Stimulated activated CD4-positive, alpha-beta T cell treated with anti-CD3 and anti-CD28 coated beads, Interleukin-12 subunit alpha, Interleukin-12 subunit beta, amount 100 ng/mL, for 48 hours (primary cell): Measurements from ENCODE around the gene DNHD1.

ENCODE experiments used
- DNase-seq, 3 donors: peaks; one replicate each; pipeline ENCODE4 v3.0.0-alpha.2; 2020; ENCODE audit warnings: low read depth in 2 of 3, low spot score in 1 of 3

DNHD1 gene

DNA sequence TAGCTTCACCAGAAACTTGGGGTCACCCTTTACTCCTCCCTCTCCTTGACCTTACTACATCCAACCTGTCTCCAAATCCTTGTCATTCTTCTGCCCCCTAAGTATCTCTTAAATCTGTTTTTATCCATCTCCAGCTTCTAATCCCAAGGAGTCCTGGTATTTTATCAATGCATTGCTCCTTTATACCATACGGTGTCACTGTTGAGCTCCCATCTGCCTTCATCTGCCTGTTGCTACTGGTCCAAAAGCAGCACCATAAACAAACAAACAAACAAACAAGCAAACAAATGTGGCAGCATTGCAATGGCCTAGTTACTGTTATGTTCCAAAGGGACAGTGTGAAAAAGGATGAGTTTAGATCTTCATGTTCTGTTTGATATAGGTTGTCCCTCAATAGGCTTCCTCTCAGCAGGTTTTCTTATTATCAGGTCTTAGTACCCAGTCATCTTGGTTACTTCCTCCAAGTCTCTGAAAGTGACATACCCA is 34.2 kb downstream of the DNHD1 start:
- DNase-seq, result peak in 1 of 3 donors; percentile 22

DNA sequence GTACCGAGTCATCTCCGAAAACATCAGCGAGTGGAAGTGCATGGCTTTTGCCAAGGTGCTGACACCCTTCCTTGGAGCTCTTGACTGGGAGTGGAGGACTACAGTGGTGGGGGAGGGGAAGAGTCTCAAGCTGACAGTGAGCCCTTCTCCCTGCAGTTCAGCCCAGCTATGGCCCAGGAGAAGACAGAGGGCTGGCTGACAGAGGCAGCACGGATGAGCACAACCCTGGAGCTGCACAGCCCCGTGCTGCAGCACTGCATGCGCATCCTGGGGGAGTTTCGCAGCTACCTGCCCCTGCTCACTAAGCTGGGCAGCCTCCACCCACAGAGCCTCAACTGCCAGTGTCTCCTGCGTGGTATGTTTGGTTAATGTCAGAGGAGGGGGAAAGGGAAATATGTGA is 41.4 kb downstream of the DNHD1 start:
- no peak for DNase-seq

DNA sequence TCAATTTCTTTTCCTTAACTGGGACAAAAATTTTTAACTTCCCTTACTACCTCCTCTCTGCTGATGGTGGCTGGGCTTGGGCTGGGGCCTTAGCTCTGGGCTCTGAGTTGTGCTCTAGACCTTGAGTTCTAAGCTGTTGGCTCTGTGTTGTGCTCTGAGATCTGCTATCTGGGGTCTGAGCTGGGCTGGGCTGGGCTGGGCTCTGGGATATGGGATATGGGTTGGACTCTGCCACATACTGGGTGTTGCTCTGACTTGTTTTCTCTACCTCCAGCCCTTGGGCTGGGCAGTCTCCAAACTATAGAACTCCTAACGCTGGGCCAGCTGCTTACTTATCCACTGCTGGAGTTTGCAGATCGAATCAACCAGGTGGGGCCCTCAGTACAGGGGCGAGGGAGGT is 41.9 kb downstream of the DNHD1 start:
- DNase-seq, result no peak

- no peak for DNase-seq
Observed at GRCh38 chr11:6539748-6540268, 42.7 kb downstream of the DNHD1 start.

DNA sequence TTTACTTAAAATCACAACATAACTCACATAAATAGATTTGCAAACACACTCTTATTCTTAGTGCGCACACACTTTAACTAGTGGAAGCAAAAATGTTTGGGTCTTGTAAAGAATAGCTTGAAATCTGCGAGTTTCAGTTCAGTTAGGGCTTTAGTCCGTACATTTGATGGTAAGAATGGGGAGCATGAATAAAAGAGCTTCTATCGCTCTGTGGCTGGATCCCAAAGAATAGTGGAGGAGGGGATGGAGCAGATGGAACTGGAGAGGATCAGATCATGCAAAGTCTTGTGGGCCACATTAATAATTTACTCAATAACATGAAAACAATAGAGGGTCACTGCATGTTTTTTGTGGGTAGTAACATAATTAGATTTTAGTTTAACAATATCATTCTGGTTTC is 44.3 kb downstream of the DNHD1 start:
- no peak for DNase-seq

- no peak for DNase-seq
Observed at GRCh38 chr11:6542727-6543126, 45.6 kb downstream of the DNHD1 start.

- no peak for DNase-seq
Observed at GRCh38 chr11:6544921-6545850, 48.1 kb downstream of the DNHD1 start.

GRCh38 chr11:6545917-6546605 is 49.0 kb downstream of the DNHD1 start:
- DNase-seq, result no peak

GRCh38 chr11:6546735-6547134 is 49.7 kb downstream of the DNHD1 start:
- DNase-seq, result no peak

GRCh38 chr11:6547177-6547576 is 50.1 kb downstream of the DNHD1 start:
- no peak for DNase-seq

- no peak for DNase-seq
Observed at GRCh38 chr11:6548121-6548520, 51.0 kb downstream of the DNHD1 start.

DNA sequence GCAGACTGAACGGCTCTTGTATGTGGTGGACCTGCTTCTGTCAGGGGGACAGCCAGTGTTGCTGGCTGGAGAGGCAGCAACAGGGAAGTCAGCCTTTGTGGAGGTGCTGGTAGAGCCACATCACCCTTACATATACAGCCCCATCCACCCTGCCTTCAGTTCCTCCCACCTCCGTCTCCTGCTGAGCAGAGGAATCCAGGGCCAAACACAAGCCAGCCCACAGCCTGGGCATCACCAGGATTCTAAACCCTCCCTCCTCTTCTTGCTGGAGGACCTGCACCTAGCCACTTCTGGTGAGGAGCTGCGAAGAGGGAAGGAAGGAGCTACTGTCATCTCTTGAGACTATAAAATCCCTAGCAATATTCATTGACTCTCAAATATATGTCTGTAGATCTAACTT is 51.6 kb downstream of the DNHD1 start:
- no peak for DNase-seq

DNA sequence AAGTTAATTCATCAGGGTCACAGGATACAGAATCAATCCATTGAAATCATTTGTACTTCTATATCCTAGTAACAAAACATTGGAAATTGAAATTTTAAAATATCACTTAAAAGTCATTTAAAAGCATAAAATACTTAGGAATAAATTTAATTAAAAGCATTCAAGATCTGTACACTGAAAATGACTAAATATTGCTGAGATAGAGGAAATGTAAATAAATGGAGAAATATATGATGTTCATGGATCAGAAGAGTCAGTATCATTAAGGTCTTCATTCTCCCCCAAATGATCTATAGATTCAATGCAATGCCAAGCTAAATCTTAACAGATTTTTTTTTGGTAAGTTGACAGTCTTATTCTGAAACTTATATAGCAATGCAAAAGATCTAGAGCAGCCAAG is 56.6 kb downstream of the DNHD1 start:
- DNase-seq, result no peak

GRCh38 chr11:6554828-6555706 is 58.0 kb downstream of the DNHD1 start:
- DNase-seq, result no peak

DNA sequence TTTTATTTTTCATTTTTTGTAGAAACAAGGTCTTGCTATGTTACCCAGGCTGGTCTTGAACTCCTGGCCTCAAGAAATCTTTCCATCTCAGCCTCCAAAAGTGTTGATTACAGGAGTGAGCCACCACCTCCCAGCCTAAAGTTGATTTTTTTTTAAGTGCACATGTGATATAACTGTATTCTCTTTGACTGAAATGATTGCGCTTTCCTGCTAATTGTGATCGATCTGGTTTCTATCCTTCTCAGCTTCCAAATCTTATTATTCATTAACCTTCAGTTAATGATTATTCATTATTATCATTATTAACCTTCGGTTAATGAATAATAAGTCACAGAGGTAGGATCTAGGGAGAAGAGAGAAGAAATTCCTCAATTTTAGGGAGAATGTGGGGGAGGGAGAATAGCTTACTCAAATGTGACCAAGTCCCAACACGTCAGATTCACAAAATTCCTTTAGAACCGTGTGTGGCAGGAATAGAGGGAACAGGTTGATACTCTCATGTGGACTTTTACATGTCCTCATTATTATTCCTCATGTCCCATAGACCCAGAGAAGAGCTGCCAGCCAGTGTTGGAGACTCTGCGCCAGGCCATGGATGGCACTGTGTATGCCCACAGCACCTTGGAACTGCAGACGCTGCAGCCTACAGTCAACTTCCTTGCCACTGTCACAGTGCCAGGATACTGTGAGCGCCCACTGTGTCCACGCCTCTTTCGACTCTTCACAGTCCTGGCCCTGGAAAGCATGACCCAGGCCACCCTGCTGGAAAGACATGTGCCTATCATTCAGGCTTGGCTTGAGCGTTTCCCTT is 59.3 kb downstream of the DNHD1 start:
- no peak for DNase-seq

- DNase-seq, result no peak
Observed at GRCh38 chr11:6557063-6557462, 60.0 kb downstream of the DNHD1 start.

DNA sequence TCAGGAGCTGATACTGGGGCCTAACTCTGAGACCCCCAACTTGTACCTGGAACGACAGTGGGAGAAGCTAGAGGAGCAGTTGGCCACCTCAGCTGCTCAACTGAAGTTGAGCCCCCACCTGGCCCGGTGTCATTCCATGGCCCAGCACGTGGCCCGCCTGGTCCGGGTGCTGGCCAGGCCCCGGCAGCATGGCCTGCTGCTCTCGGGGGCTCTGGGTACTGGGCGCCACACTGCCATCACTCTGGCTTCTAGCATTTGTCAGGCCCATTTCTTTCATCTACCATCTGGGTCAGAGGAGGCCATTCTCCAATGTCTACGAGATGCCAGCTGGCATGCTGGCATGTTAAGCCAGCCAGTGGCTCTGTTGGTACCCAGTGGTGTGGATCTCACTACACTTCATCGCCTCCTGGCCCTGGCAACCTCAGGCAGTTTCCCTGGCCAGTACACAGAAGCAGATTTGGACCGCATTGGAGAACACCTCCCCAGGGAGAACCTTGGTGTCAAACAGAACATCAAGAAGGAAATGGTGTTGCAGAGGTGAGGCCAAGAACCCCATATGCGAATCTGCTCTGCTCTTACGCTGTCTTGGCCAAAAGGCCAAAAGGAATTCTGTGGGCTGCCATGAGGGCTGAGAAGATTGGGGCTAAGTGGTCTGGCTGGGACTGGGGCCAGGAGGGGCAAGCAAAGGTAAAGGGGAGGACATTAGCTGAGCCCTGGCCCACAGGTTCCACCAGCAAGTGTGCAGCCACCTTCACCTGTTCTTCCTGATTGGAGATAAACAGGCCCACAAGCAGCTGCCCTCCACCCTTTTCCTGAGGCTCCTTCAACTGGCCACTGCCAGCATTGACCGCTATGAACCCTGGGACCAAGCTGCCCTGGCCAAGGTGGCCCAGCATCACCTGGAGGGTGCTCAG is 60.9 kb downstream of the DNHD1 start:
- no peak for DNase-seq

- DNase-seq, result no peak
Observed at GRCh38 chr11:6559369-6559768, 62.3 kb downstream of the DNHD1 start.

DNA sequence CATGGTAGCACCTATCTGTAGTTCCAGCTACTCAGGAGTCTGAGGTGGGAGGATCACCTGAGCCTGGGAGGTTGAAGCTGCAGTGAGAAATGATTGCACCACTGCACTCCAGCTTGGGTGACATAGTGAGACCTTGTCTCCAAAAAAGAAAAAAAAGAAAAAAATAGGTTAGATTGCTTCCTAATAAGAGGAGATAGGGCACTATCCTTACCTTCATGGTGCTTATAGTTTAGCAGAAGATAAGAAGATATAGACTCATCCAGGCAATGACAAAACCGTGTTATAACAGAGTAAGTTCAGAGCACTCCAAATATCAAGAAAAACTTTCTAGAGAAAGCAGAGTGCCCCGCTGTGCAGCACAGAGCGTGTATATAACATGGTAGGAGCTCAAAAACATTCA is 64.2 kb downstream of the DNHD1 start:
- DNase-seq, result no peak
